HG02759 (cell line): Measurements from ENCODE around the gene PDE4B.
"Not testable (repeated sequence)": the region's sequence is repeated elsewhere in the genome, so short reads cannot be mapped to it uniquely, and the experiment has no call there.

Experiments used
- ATAC-seq: cut with Tn5 transposase; IDR thresholded peaks from one replicate; pipeline ENCODE4 v1.9.1; 2021; ENCODE audit warnings: mild to moderate bottlenecking, moderate library complexity; ENCODE audit not compliant: unreplicated experiment

Gene PDE4B

DNA sequence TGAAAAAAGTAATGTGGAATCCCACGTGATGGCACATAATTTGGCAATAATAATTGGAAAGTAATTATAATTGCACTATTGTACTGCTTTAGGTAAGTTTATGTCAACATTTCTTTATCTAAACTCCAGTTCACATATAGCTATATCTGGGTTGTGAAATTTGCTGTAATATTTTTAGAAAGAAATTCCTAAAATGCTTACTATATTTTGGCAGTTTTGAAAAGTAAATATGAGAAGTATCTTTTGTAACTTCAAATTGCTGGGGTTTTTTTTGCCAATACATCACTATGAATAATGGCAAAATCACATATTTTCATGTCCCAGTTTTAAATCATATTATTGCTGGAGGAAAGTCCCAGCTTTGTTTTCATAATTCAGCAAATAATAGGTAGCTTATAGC is 197.5 kb downstream of the PDE4B start:
- ATAC-seq, result no peak

DNA sequence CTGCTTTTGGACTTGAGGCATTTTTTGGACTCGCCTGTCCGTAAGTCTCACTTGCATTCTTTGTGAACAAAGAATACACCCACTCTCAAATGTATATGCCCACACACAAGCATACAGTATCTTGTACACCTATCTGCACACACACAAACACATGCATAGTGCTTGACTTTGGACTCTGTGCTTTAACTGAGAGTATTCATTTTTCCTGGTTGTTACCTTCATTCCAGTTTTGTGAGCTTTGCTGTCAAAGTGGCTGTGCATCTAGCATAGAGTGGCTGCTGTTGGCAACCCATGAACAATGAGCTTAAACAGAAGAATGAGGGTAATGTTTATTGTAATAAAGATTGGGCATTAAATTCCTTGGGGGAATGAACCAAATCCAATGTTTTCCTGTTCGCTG is 199.0 kb downstream of the PDE4B start:
- ATAC-seq, result no peak

DNA sequence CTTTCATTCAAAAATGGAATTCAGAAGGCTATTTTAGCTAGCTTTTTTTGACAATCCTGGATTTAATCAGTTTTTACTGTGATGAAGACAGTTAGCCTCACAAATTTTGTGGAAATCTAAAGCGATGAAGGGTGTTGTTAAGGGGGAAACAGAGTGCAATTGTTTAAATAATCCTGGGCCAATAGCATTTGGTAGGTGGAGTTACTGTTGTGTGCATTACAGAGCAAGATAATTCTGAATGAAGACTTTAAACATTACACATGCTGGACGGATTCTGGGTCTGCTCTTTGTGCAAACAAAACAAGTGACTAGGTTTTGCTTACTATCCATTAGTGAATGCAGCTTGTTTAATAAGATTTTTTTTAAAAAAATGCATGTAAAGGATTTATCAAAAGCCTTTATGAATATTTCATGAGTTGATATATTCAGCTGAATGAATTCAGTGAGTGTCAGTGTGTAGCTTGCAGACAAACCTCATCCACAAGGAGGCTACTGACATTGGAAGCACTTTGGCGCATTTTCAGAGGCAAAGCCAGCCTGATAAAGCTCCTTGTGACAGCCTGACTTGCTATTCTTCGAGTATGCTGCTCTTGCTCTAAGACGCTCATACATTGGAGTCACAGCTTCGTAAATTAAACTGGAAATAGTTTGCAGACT is 199.6 kb downstream of the PDE4B start:
- no peak for ATAC-seq

DNA sequence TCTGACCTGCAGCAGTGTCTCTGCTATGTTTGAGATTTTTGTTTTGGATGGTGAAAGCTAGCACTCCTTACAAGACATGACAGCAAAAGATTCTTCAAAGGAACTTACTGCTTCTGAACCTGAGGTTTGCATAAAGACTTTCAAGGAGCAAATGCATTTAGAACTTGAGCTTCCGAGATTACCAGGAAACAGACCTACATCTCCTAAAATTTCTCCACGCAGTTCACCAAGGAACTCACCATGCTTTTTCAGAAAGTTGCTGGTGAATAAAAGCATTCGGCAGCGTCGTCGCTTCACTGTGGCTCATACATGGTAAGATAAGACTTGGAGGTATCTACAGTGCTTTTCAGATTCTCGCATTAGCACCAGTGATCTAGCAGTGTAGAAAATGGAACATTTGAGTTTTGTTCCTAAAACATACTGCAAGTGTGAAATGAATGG is 200.2 kb downstream of the PDE4B start:
- no peak for ATAC-seq

DNA sequence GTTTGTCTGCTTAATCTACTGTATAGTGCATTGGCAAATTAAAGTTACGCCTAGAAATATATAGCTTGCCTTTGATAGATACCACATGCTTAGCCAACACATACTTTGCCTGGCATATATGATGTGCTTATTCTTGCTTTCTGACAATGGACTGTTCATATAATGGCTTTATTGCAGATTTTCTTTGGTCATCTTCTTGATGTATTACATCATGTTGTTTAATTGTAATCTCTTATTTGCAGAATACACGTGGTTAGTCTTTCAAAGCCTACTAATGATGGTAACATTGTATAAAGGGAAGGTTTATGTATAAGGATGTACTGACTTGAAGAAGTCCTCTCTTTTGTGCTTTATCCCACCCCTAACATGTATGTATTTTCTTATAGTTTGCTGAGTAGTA is 201.5 kb downstream of the PDE4B start:
- ATAC-seq, result no peak

DNA sequence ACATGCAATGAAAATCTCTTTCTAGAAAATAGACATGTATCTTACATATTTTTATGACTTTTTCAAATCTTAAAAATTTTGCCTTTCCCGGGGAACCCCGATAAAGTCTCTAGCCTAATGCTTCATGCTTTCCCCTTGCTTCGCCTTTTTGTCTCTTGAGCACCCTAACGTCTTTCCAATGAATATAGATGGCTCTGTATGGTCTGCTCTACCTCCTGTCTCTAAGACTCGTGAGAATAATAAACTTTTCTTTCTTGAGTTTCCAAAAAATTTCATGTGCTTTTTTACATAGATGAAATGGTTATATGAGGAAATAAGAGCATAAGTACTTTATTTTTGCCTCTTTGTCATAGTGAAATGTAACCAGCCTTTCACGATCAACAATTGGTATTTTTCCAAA is 202.6 kb downstream of the PDE4B start:
- no peak for ATAC-seq

DNA sequence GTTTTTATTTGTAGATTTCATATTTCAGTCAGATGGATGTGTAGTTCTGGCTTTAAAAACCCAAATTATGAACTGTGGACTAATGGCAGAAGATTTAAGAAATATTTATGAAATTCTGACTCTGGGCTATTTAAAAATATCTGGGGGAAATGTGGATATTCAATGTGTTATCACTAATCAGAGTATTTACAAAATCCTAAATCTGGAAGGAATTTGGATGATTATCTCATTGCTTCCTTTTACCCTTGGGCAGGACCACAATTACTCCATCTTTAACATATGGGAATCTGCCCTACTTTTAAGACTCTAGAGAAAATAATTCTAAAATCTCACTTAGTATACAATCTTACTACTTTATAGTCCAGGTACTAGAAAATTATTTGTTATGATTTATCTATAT is 203.2 kb downstream of the PDE4B start:
- ATAC-seq, result no peak

DNA sequence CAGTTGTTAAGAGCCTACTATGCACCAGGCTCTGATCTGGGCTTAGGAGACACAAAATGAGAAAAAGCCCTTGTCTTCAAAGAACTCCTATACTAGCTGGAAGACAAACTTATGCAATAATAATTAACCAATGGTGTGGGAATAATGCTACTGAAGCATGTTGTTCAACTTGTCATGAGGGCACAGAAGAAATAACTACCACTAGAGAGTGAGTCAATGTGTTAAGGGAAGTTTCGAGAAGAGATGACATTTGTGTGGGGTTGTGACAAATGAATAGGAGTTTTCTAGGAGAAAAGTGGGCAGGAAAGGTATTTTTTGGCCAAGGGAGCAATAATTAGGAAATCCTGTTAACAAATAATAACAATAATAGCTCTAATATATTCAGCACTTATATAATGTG is 205.0 kb downstream of the PDE4B start:
- no peak for ATAC-seq

DNA sequence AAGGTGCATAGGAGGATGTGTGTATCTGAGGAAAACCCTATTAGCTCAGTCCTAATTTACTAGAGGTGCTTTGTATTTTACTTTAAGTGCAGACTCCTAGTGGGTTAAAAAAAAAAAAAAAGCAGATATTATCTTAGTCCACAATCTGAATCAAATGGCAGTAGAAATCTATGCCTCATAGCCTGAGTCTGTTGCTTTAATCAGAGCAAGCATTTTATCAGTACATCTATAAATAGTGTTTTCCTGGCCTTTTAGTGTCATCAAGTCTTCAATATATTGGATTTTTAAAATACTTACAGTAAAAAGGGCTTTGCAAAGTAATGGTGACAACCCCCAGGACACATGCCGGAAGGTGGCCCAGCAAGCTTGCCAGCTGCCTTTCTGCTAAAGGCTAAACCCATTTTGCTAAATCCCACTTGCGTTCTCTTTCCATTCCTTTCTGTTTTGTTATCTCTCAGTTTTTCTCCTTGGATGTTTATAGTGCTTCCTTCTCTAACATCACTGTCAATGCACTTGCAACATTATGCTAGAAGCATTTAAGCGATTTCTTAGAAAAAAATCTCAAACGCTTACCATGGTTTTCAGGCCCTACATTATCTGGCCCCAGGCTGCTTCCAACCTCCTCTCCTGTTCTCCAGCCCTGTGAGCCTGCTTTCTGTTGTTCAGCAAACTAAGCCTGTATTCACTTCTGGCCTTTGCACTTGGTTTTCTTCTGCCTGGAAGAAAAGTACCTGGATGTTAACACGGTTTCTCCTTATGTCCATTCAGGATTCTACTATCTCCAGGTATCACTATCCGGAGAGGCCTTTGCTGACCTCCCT is 206.3 kb downstream of the PDE4B start:
- no peak for ATAC-seq

DNA sequence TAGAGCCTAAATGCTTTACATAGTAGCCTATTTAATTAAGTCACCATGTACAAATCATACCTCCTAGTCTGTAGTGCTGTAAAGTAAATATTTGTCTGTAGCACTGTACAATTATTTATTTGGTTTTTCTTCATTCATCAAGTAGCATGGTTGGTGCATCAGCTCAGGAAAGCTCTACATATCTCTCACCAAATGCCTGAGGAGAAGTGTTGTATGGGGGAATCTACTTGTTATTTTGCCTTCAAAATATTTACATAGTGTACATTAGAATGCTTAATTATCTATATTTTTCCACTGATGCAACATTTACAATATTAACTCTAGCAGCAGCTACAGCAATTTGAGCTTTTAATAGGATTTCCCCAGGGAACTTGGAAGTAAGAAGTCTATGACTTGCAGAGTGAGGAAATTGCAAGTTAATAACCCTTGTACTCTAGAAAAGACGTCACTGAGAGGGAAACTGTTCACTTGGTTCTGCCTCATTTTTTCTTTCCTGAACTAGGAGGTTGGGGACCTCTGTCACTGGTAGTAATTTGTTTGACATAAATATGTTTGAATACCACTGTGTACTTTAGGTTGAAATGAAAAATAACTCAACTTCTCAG is 207.4 kb downstream of the PDE4B start:
- ATAC-seq, result no peak

DNA sequence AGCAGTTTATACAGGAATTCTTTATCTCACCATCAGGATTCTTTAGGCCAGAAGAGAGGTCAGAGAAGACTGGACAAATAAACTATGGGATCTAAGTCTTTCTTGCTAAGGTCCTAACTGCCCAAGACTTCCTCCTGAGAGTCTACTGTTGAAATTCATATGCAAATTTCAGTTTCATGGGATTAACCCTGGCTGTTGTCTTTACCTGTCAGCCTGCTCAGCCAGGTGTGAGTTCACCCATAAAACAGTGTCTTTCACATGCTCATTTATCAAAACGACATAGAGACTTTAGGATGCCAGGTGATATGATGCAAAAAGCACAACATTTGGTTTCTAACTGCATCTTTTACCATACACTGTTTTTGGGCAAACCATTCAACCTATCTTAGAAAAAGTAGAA is 211.0 kb downstream of the PDE4B start:
- ATAC-seq, result no peak

DNA sequence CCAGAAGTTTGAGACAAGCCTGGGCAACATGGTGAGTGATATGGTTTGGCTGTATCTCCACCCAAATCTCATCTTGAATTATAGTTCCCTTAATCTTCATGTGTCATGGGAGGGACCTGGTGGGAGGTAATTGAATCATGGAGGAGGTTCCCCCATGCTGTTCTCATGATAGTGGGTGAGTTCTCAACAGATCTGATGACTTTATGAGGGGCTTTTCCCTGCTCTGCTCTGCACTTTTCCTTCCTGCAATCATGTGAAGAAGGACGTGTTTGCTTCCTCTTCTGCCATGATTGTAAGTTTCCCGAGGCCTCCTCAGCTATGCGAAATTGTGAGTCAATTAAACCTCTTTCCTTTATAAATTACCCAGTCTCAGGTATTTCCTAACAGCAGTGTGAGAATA is 213.8 kb downstream of the PDE4B start:
- not testable (repeated sequence) for ATAC-seq

DNA sequence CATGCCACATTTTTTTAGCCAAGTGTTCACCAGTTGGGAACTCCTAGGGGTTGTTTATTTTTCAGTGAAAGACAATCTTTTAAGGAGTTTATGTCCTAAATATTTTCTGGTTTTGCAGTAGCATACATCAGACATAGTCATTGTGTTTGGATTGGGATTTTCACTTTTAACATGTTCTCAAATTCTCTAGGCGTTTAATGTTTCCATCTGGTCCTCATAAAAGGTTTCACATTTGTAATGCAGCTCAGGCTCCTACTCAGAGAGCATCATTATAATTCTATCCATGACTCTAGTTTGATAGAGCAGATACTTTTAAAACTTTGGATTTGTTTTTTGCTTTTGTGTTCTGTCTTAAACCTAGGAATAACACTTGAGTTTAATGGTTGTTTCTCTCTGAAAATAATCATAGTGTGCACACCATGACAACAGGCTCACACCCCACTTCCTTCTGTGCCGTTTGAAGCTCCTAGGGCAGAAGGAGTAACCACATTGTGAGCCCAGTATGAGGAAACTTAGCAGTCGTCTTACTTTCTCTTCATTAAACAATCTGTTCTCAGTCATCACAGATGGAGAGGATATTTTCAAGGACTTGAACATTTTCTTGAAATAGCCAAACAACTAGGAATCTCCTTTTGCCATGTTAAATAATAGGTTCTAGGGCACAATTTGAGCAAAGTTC is 219.6 kb downstream of the PDE4B start:
- ATAC-seq, result no peak

DNA sequence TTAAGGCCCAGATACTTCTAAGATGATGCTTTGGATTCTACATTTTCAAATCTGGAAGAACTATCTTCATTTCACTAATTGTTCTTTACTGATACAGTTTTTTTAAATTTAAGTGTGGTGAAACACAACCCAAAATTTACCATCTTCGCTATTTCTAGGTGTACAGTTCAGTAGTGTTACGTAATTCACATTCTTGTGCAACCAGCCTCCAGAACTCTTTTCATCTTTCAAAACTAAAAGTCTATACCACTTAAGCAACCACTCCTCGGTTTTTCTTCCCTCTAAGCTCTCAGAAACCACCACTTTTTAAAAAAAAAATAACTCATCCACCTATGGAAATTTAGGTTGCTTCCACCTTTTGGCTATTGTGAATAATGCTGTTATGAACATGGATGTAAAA is 220.7 kb downstream of the PDE4B start:
- no peak for ATAC-seq

DNA sequence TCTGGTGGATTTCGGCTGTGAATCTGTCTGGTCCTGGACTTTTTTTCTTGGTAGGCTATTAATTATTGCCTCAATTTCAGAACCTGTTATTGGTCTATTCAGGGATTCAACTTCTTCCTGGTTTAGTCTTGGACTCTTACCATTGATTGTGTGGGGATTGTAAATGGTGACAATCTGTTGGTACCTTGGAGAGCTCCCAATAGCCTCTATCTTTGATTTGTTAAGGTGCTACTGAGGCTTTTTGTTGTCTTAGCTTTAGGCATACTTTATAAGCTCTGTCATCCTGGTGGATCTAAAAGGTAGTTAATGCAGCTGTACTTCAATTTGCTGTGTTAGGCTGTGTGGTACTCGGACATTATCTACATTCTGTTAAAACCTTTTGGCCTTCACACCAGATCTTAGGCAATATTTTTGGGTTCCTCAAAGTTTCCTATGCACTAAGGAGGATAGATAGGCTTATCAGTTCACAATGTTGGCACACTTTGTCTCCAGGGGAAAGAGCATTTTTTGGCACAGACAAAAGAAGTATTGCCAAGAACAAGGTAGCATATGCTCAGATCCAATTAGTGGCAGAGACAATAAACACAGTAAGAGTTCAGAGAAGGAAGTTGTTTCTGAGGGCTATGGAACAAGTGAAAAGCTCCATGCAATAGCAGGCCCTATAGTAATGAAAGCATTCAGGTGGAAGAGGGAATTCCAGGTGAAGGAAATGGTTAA is 230.4 kb downstream of the PDE4B start:
- no peak for ATAC-seq

DNA sequence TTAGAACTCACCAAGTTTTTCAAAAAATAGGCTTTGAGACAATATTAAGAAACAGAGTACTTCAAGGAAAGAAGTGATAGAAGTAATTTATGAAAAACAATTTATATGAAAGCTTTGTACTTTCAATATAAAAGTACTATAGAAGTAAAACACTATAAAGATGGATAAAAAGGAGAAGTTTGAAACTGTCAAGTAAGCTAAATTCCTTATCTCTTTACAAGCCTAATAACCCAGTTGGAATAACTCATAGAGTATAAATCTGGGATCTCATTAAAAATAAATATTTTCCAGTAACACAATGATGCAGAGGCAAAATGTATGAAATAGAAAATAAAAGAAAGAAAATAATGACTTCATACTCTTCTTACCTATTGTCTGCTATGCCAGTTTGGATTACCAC is 232.5 kb downstream of the PDE4B start:
- no peak for ATAC-seq

DNA sequence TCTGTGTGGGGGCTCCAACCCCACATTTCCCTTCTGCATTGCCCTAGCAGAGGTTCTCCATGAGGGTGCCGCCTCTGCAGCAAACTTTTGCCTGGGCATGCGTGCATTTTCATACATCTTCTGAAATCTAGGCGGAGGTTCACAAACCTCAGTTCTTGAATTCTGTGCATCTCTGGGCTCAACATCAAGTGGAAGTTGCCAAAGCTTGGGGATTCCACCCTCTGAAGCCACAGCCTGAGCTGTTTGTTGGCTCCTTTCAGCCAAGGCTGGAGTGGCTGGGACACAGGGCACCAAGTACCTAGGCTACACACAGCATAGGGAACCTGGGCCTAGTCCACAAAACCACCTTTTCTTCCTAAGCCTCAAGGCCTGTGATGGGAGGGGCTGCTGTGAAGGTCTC is 235.3 kb downstream of the PDE4B start:
- no peak for ATAC-seq

DNA sequence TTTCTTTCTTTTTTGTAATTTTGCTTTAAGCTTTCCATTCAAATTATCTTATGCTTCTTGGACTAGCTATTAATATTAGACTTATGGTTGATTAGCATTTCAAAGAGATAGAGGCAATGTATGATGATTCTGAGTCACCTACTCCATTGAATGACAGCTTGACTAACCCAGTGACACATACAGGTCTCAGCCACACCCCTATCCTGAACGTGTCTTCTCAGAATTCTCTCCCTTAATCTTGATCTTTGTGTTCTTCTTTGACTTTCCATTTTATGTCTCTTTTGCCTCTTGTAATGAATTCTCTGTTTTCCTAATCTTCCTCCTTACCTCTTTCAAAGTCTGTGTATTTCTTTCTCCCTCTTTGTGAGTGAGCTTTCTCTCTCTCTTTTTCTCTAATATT is 241.1 kb downstream of the PDE4B start:
- ATAC-seq, result no peak

DNA sequence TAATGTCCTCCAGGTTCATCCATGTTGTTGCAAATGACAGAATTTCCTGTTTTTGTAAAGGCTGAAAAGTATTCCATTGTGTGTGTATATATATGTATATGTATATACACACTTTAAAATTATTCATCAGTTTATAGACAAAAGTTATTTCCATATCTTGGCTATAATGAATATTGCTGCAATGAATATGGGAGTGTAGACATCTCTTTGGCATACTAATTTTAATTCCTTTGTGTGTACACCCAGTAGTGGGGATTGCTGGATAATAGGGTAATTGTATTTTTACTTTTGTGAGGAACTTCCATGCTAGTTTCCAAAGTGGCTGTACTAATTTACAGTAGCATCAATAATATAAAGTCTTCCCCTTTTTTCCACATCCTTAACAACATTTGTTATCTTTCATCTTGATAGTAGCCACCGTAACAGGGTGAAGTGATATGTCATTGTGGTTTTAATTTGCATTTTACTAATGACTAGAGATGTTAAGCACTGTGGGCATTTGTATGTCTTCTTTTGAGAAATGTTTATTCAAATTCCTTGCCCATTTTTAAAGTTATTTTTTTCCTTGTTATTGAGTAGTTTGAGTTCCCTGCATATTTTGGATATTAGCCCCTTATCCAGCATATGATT is 243.0 kb downstream of the PDE4B start:
- ATAC-seq, result no peak

DNA sequence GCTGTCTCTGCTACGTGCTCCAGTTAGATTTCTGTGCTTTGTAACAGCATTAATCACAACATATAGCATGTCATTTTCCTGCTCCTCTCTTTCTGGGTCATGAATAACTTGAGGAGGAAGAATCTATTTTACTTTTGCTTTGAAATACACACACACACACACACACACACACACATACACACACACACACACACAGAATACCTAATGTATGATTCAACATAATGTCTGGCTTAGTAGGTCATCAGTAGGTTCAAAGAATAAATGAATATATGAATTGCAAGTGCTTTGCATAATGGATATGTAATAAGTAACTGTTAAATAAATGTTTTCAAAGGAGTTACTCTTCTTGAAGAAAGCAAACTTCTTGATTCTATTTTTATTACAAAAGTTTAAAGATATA is 249.0 kb downstream of the PDE4B start:
- no peak for ATAC-seq

DNA sequence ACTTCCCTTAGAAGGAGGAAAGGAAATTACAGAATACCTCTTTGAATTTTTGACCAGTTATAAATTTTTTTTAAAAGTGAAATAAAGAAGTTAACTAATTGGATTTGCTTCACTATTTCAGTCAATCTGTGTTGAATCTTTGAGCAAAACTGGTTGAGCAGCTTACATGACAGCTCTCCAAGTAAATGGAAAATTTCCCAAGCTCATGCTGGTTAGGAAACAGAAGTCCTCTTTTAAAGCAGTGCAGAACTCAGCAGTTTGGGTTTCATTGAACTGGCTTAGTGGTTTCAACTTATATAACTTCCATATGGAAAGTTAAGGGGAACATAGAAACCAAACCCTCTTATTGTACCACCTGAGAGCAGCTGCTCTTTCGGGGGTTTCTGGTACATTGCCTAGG is 250.5 kb downstream of the PDE4B start:
- ATAC-seq, result no peak
